Suprapubic skin (tissue), 4 donors: Measurements from ENCODE around the gene SAMD15. TPM values are rescaled to one million over a fixed set of nuclear protein-coding genes. Genes with fewer than 3 reads are reported as not detected.
A peak's percentile ranks its signal among the peaks of the same experiment; 100 is the strongest.
"Not testable (repeated sequence)": the region's sequence is repeated elsewhere in the genome, so short reads cannot be mapped to it uniquely, and the experiment has no call there.

ENCODE experiments used
- DNase-seq, 2 donors: peaks; one replicate each; pipeline ENCODE4 v3.0.0-alpha.2; 2019; ENCODE audit warnings: low spot score in 2 of 2
- H3K27ac ChIP-seq: fragments of 200-600 bp; sonication (generic); one replicate; pipeline ENCODE4 v1.5.1; 2019
- H3K27me3 ChIP-seq: fragments of 200-600 bp; sonication (generic); one replicate; pipeline ENCODE4 v1.5.1; 2019
- H3K36me3 ChIP-seq: fragments of 200-600 bp; sonication (generic); one replicate; pipeline ENCODE4 v1.5.1; 2019
- H3K4me1 ChIP-seq: fragments of 200-600 bp; sonication (generic); one replicate; pipeline ENCODE4 v1.5.1; 2019
- H3K4me3 ChIP-seq: fragments of 200-600 bp; sonication (generic); one replicate; pipeline ENCODE4 v1.5.1; 2019; ENCODE audit warnings: mild to moderate bottlenecking
- H3K9me3 ChIP-seq: fragments of 200-600 bp; sonication (generic); one replicate; pipeline ENCODE4 v1.5.1; 2019
- CTCF ChIP-seq, 2 donors: fragments of 200-600 bp in 1 of 2; fragments of 450-650 bp in 1 of 2; sonication (generic) in 1 of 2; IDR thresholded peaks; one replicate each; pipeline ENCODE4 v1.5.1; 2016 to 2019; ENCODE audit warnings: antibody characterized with exemption in 2 of 2, mild to moderate bottlenecking in 1 of 2, moderate library complexity in 1 of 2
- EP300 ChIP-seq: sonication (generic); formaldehyde crosslinking; IDR thresholded peaks from one replicate; pipeline ENCODE4 v1.6.1; 2017; ENCODE audit warnings: antibody characterized with exemption
- POLR2A ChIP-seq, 2 donors: fragments of 450-650 bp; IDR thresholded peaks; one replicate each; pipeline ENCODE4 v1.6.1; 2017; ENCODE audit warnings: antibody characterized with exemption in 2 of 2, mild to moderate bottlenecking in 2 of 2, moderate library complexity in 2 of 2
- POLR2AphosphoS5 ChIP-seq, 3 donors: sonication (generic); formaldehyde crosslinking; IDR thresholded peaks; one replicate each; pipeline ENCODE4 v1.6.1; 2017; ENCODE audit warnings: antibody characterized with exemption in 3 of 3
- WGBS: methylation state at CpG from one replicate; pipeline ENCODE4 v1.1.5; 2018; 5-methylcytosine and 5-hydroxymethylcytosine counted together
- total RNA-seq, 4 donors: library from RNA; depleted of rRNA; stranded (reverse); fragments of >200 nt; gene quantifications; one replicate each; pipeline ENCODE4 v1.1.0, GENCODE V29; 2016

Gene SAMD15
- total RNA-seq: under 1 TPM in 1 of 4 donors, not detected in 3; 0.93 TPM

GRCh38 chr14:77376771-77377501, at the start of gene SAMD15, which contains the start of gene TMED8:
SAMD15 (plus strand) TSS chr14:77377379; CDS start chr14:77377419, 40 bp downstream.
TMED8 (minus strand) TSS chr14:77377094; CDS start chr14:77377053, 41 bp downstream.
- WGBS: under 1% methylated on average over 28 of the region's 69 CpGs
- peak within 1 kb of the TSS; percentile 75 for H3K27ac ChIP-seq
- no peaks in the 10 kb centered on the region for H3K27me3 ChIP-seq
- H3K4me1 ChIP-seq: peaks cover 16% of the 10 kb centered on the region
- TF ChIP-seq POLR2A (IDR thresholded peaks at IDR 0.05) (peak in 1 of 2 donors; percentile 16), POLR2AphosphoS5 (IDR thresholded peaks at IDR 0.05) (peak in 1 of 3 donors; percentile 11), CTCF (IDR thresholded peaks at IDR 0.05) (peak in 1 of 2 donors; percentile 31), EP300 (no peak)
- no peaks in the 10 kb centered on the region for H3K9me3 ChIP-seq
- no peaks in the 10 kb centered on the region for H3K36me3 ChIP-seq
- DNase-seq: peak; percentile 86 to 88
- H3K4me3 ChIP-seq: peak within 1 kb of the TSS; percentile 67

GRCh38 chr14:77329872-77330271, 47.3 kb upstream of the SAMD15 start:
- TF ChIP-seq CTCF (IDR thresholded peaks at IDR 0.05): no peak
- TF ChIP-seq POLR2A (IDR thresholded peaks at IDR 0.05): no peak
- TF ChIP-seq POLR2AphosphoS5 (IDR thresholded peaks at IDR 0.05): no peak
- no peak for TF ChIP-seq EP300
- no CpG with 5 or more reads among the region's 7 CpGs for WGBS
- H3K36me3 ChIP-seq: no peaks in the 10 kb centered on the region
- H3K27me3 ChIP-seq: no peaks in the 10 kb centered on the region
- no peak overlapping the region for H3K27ac ChIP-seq
- H3K9me3 ChIP-seq: no peaks in the 10 kb centered on the region
- no peak for DNase-seq
- no peaks in the 10 kb centered on the region for H3K4me1 ChIP-seq
- no peak overlapping the region for H3K4me3 ChIP-seq

GRCh38 chr14:77335576-77335975, 41.6 kb upstream of the SAMD15 start:
- Histone ChIP-seq H3K4me3 (no peak overlapping the region), H3K36me3 (peaks cover 15% of the 10 kb centered on the region), H3K4me1 (no peaks in the 10 kb centered on the region), H3K27me3 (no peaks in the 10 kb centered on the region), H3K9me3 (no peaks in the 10 kb centered on the region), H3K27ac (no peak overlapping the region)
- TF ChIP-seq POLR2AphosphoS5 (IDR thresholded peaks at IDR 0.05) (no peak), POLR2A (IDR thresholded peaks at IDR 0.05) (no peak), CTCF (IDR thresholded peaks at IDR 0.05) (no peak)
- WGBS: 82% methylated on average over 3 of the region's 3 CpGs
- DNase-seq: no peak

GRCh38 chr14:77337255-77337654, 39.9 kb upstream of the SAMD15 start:
- not testable (repeated sequence) for H3K27me3 ChIP-seq
- 92% methylated on average over 9 of the region's 9 CpGs for WGBS
- H3K36me3 ChIP-seq: peaks cover 32% of the 10 kb centered on the region

GRCh38 chr14:77337880-77338279, 39.3 kb upstream of the SAMD15 start:
- no peak for TF ChIP-seq CTCF (IDR thresholded peaks at IDR 0.05)
- Histone ChIP-seq H3K27me3 (no peaks in the 10 kb centered on the region), H3K4me3 (no peak overlapping the region), H3K4me1 (no peaks in the 10 kb centered on the region), H3K27ac (no peak overlapping the region), H3K9me3 (no peaks in the 10 kb centered on the region), H3K36me3 (peaks cover 38% of the 10 kb centered on the region)
- WGBS: 88% methylated on average over 3 of the region's 3 CpGs
- no peak for DNase-seq

More at GRCh38 chr14:77337255-77337654, 39.9 kb upstream of the SAMD15 start:
- not testable (repeated sequence) for H3K4me3 ChIP-seq, H3K9me3 ChIP-seq, H3K27ac ChIP-seq, DNase-seq, H3K4me1 ChIP-seq
